ENCODE results near the gene SLC25A34.

Gene SLC25A34

DNA sequence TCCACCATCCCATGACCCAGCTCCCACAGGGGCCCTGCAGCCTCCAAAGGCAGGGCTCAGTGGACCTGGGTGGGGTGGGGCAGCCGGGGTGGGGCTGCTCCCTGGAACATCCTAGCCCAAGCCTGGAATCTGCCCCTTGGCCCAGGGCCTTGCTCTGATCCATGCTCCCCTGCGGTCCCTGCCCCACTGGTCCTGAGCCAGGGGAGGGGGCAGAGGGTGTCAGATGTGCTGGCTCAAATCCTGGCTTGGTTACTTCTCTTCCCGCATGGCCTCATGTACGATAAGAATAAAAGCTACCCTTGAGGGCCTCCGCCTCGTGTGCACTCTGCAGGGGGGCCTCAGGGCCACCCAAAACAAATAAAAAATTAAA is 819 bp downstream of the SLC25A34 start:
- in situ Hi-C loops (cut with MboI; ENCODE audit: low pct_unique_long_range_greater_than_20kb, low sequenced_read_pairs, unreplicated experiment), result no loop called here
- TF ChIP-seq, protein P1, sequence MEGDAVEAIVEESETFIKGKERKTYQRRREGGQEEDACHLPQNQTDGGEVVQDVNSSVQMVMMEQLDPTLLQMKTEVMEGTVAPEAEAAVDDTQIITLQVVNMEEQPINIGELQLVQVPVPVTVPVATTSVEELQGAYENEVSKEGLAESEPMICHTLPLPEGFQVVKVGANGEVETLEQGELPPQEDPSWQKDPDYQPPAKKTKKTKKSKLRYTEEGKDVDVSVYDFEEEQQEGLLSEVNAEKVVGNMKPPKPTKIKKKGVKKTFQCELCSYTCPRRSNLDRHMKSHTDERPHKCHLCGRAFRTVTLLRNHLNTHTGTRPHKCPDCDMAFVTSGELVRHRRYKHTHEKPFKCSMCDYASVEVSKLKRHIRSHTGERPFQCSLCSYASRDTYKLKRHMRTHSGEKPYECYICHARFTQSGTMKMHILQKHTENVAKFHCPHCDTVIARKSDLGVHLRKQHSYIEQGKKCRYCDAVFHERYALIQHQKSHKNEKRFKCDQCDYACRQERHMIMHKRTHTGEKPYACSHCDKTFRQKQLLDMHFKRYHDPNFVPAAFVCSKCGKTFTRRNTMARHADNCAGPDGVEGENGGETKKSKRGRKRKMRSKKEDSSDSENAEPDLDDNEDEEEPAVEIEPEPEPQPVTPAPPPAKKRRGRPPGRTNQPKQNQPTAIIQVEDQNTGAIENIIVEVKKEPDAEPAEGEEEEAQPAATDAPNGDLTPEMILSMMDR (IDR thresholded peaks at IDR 0.05; ENCODE audit: extremely low read depth, insufficient read depth, missing control alignments), result no peak
- no peak for DNase-seq (ENCODE audit: low spot score)

DNA sequence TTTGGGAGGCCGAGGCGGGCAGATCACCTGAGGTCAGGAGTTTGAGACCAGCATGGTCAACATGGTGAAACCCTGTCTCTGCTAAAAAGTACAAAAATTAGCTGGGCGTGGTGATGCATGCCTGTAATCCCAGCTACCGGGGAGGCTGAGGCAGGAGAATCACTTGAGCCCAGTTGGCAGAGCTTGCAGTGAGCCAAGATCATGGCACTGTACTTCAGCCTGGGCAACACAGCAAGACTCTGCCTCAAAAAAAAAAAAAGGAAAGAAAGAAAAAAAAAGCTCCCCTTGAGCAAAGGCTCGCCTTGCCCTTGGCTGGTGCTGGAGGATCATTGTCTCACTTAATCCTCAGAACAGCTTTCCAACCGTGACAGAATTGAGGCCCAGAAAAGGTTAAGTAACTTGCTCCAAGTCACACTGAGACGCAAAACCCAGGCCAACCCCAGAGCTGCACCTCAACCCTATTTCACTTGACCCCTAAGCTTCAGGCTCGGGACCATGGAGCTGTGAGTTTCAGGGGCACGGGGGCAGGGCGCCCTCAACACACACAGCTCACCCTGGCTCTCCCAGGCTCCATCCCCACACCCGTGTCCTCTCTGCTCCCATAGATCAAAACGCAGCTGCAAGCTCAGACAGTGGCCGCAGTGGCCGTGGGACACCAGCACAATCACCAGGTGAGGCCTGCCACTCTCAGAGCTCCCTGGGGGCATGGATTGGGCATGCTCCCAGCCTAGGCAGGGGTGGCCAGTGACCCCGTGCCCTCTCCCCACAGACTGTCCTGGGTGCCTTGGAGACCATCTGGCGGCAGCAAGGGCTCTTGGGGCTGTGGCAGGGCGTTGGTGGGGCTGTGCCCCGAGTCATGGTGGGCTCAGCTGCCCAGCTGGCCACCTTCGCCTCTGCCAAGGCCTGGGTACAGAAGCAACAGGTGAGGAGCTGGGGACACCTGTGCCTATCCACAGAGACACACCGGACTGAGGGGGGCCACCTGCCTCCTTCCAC is 1.6 kb downstream of the SLC25A34 start:
- no peak for DNase-seq (ENCODE audit: low spot score)
- in situ Hi-C loops (cut with MboI; ENCODE audit: low pct_unique_long_range_greater_than_20kb, low sequenced_read_pairs, unreplicated experiment), result no loop called here
- TF ChIP-seq, protein P1 (IDR thresholded peaks at IDR 0.05; ENCODE audit: extremely low read depth, insufficient read depth, missing control alignments), result no peak

DNA sequence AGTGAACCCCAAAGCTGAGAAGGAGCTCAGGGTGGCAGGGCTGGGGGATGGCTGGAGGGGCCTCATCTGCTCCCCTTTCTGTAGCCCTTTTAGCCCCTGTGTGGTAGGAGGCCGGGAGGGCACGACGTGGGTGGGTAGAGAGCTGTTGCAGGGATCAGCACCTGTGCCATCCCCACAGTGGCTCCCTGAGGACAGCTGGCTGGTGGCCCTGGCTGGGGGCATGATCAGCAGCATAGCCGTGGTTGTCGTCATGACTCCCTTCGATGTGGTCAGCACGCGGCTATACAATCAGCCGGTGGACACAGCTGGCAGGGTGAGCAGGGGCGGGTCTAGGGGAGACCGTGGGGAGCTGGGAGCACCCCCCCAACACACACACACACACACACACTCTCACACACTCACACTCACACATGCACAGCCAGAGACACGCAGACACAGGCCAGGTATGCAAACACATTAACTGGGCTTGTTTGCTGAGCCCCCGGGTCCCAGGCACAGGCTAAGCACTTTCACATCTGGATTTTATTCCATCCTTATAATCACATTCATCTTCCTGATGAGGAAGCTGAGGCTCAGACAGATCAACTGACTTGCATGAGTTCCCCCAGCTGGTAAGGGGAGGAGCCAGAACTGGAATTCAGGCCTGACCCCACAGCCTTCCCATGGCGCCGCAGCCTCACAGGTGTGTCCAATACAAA is 2.5 kb downstream of the SLC25A34 start:
- TF ChIP-seq, protein P1 (IDR thresholded peaks at IDR 0.05; ENCODE audit: extremely low read depth, insufficient read depth, missing control alignments), result no peak
- DNase-seq (ENCODE audit: low spot score), result no peak
- in situ Hi-C loops (cut with MboI; ENCODE audit: low pct_unique_long_range_greater_than_20kb, low sequenced_read_pairs, unreplicated experiment), result no loop called here

DNA sequence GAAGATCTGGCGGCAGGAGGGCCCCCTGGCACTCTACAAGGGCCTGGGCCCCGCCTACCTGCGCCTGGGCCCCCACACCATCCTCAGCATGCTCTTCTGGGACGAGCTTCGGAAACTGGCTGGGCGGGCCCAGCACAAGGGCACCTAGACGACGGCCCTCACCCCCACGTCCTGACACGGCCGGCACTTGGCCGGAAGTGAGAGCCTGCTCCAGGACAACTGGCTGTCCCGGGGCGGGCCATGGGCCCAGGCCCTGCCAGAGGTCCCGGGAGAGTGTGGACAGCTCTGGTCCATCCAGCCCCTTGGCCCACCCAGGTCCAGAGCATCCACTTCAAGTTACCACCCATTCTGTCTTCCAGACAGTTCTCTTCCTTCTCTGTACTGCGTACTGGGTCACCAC is 3.2 kb downstream of the SLC25A34 start:
- in situ Hi-C loops (cut with MboI; ENCODE audit: low pct_unique_long_range_greater_than_20kb, low sequenced_read_pairs, unreplicated experiment), result no loop called here
- TF ChIP-seq, protein P1 (IDR thresholded peaks at IDR 0.05; ENCODE audit: extremely low read depth, insufficient read depth, missing control alignments), result no peak
- no peak for DNase-seq (ENCODE audit: low spot score)

DNA sequence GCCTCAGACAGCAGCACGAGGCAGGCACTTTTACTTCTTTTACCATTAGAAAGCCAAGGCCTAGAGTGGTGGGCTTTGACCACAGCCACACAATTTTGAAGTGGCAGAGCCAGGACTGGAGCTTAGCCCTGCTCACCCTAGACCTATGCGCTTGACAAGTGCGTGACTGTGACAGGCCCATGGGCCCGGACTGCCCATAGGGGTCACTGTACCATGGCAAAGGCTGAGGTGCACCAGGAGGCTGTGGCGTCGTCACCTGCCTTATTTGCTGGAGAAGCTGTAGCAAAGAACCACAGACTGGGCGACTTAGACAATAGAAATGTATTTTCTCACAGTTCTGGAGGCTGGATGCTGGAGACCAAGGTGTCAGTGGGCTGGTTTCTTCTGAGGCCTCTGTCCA is 3.7 kb downstream of the SLC25A34 start:
- in situ Hi-C loops (cut with MboI; ENCODE audit: low pct_unique_long_range_greater_than_20kb, low sequenced_read_pairs, unreplicated experiment), result no loop called here
- DNase-seq (ENCODE audit: low spot score), result no peak
- TF ChIP-seq, protein P1 (IDR thresholded peaks at IDR 0.05; ENCODE audit: extremely low read depth, insufficient read depth, missing control alignments), result peak; percentile 7

DNA sequence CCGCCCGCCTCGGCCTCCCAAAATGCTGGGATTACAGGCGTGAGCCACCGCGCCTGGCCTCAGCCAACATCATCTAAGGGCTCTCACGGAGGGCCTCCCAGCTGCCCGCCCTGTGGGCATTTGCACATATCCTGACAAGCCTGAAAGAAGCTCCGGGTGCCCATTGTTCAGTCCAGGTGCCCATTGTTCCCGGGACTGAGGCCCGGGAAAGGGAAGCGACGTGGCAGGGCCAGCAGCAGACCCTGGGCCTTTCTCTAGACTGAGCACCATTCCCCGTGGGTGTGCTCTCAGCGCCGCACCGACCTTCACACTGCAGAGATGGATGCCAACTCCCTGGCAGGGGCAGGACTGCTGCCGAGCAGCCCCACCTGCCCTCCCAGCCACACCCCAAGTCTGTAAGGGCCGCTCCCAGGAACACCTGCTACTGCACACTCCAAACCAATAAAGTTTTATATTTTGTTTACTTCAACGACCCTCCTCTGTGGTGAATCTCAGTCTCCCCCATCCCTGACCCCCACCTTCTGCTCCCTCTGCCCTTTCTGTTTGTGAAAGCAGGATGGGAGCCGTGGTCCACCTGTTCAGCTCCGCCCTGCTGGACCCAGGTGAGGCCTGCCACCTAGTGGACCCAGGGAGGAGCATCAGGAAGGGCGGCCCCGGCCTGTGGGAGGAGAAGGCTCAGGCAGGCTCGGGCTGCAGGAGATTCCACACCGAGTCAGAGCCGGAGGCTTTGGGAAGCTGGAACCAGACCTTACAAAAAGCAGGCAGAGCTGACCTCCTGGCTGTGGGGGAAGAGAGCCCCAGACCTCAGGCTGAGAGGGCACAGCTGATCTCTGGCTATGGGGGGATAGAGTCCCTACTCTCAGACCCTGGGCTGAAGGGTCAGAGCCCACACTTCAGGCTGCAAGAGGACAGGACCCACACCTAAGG is 5.1 kb downstream of the SLC25A34 start:
- DNase-seq (ENCODE audit: low spot score), result peak; percentile 90
- in situ Hi-C loops (cut with MboI; ENCODE audit: low pct_unique_long_range_greater_than_20kb, low sequenced_read_pairs, unreplicated experiment), result no loop called here
- TF ChIP-seq, protein P1 (IDR thresholded peaks at IDR 0.05; ENCODE audit: extremely low read depth, insufficient read depth, missing control alignments), result peak; percentile 98

Measured in GM13977 (cell line).